Activated T-cell treated with anti-CD3 and anti-CD28 coated beads, Interleukin-2, amount 50 U/mL, for 4 hours (primary cell): ENCODE results near the gene CLDN19. TPM values are rescaled to one million over a fixed set of nuclear protein-coding genes. Genes with fewer than 3 reads are reported as not detected.
"Not testable (repeated sequence)": the region's sequence is repeated elsewhere in the genome, so short reads cannot be mapped to it uniquely, and the experiment has no call there.

Source experiments
- ATAC-seq, 2 donors: fragments of 200-7000 bp; cut with Tn5 transposase; one replicate each; pipeline ENCODE4 v1.10.0; 2021
- DNase-seq: peaks from one replicate; pipeline ENCODE4 v3.0.0-alpha.2; 2020
- H3K27me3 Mint-ChIP-seq: one replicate; pipeline ENCODE4 v1.8.0; 2021; ENCODE audit warnings: low read depth, mixed read lengths
- H3K36me3 Mint-ChIP-seq: one replicate; pipeline ENCODE4 v1.8.0; 2022; ENCODE audit warnings: mixed read lengths; ENCODE audit not compliant: insufficient read depth
- H3K4me1 Mint-ChIP-seq: one replicate; pipeline ENCODE4 v1.8.0; 2021; ENCODE audit warnings: low read depth, mixed read lengths
- H3K4me3 Mint-ChIP-seq: one replicate; pipeline ENCODE4 v1.8.0; 2021; ENCODE audit warnings: mild to moderate bottlenecking, moderate library complexity, mixed read lengths
- H3K9me3 Mint-ChIP-seq: one replicate; pipeline ENCODE4 v1.8.0; 2021; ENCODE audit warnings: mixed read lengths
- total RNA-seq, 3 donors: library from RNA; stranded (reverse); gene quantifications; one replicate each; pipeline ENCODE4 v1.2.1, GENCODE V29; 2021

Gene CLDN19
- total RNA-seq, 3 donors from 2014 or later, result not detected

DNA sequence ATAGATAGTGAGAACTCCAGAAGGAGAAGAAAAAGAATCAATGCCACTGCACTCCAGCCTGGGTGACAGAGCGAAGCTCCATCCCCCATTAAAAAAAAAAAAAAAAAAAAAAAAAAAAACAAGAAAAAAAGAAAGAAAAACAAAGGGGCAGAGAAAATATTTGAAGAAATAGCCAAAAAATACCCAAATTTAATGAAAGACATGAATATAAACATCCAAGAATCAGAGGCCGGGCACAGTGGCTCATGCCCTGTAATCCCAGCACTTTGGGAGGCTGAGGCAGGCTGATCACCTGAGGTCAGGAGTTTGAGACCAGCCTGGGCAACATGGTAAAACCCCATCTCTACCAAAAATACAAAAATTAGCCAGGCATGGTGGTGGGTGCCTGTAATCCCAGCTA lies 17.6 kb downstream of the CLDN19 start:
- DNase-seq, ATAC-seq, H3K9me3 Mint-ChIP-seq, H3K27me3 Mint-ChIP-seq, H3K4me3 Mint-ChIP-seq, H3K36me3 Mint-ChIP-seq, H3K4me1 Mint-ChIP-seq: not testable (repeated sequence)

DNA sequence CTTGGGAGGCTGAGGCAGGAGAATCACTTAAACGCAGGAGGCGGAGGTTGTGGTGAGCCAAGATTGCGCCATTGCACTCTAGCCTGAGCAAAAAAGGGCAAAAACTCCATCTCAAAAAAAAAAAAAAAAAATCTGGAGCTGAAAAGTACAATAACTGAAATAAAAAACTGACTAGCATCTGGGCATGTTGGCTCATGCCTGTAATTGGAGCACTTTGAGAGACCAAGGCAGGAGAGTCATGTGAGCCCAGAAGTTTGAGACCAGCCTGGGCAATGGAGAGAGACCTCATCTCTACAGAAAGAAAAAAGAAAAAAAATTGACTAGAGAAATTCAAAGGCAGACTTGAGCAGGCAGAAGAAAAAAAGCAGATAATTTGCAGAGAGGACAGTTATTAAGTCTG lies 18.1 kb downstream of the CLDN19 start:
- H3K36me3 Mint-ChIP-seq, result peaks cover 13% of the 10 kb centered on the region
- H3K4me3 Mint-ChIP-seq, result no peak overlapping the region
- H3K27me3 Mint-ChIP-seq, result no peaks in the 10 kb centered on the region
- no peaks in the 10 kb centered on the region for H3K4me1 Mint-ChIP-seq
- no peaks in the 10 kb centered on the region for H3K9me3 Mint-ChIP-seq
- DNase-seq, result no peak
- no peak for ATAC-seq

GRCh38 chr1:42720868-42721267 lies 19.2 kb downstream of the CLDN19 start:
- peaks cover 20% of the 10 kb centered on the region for H3K36me3 Mint-ChIP-seq
- H3K4me1 Mint-ChIP-seq, result no peaks in the 10 kb centered on the region
- H3K27me3 Mint-ChIP-seq, result no peaks in the 10 kb centered on the region
- no peaks in the 10 kb centered on the region for H3K9me3 Mint-ChIP-seq
- H3K4me3 Mint-ChIP-seq, result no peak overlapping the region
- ATAC-seq (no peak), DNase-seq (no peak)

DNA sequence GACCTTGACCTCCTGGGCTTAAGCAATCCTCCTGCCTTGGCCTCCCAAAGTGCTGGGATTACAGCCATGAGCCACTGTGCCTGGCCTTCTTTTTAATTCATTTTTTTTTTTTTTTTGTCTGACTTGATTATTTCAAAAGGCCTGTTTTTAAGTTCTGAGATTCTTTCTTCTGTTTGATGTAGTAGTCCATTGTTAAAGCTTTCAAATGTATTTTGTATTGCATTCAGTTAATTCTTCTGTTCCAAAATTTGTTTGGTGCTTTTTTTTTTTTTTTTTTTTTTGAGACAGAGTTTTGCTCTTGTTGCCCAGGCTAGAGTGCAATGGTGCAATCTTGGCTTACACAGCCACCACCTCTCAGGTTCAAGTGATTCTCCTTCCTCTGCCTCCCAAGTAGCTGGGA lies 25.6 kb downstream of the CLDN19 start:
- not testable (repeated sequence) for H3K4me1 Mint-ChIP-seq, H3K27me3 Mint-ChIP-seq, DNase-seq, ATAC-seq, H3K4me3 Mint-ChIP-seq
- peaks cover 18% of the 10 kb centered on the region for H3K9me3 Mint-ChIP-seq
- peaks cover 62% of the 10 kb centered on the region for H3K36me3 Mint-ChIP-seq

- Mint-ChIP-seq H3K9me3 (peaks cover 18% of the 10 kb centered on the region), H3K36me3 (peaks cover 62% of the 10 kb centered on the region), H3K27me3 (no peaks in the 10 kb centered on the region), H3K4me1 (peaks cover 10% of the 10 kb centered on the region), H3K4me3 (no peak overlapping the region)
- ATAC-seq (no peak), DNase-seq (no peak)
These were observed 26.7 kb downstream of the CLDN19 start for GRCh38 chr1:42713293-42713692.

GRCh38 chr1:42712808-42713207 lies 27.2 kb downstream of the CLDN19 start:
- peaks cover 66% of the 10 kb centered on the region for H3K36me3 Mint-ChIP-seq
- DNase-seq, ATAC-seq, H3K27me3 Mint-ChIP-seq, H3K4me3 Mint-ChIP-seq, H3K4me1 Mint-ChIP-seq: not testable (repeated sequence)
- peaks cover 18% of the 10 kb centered on the region for H3K9me3 Mint-ChIP-seq

DNA sequence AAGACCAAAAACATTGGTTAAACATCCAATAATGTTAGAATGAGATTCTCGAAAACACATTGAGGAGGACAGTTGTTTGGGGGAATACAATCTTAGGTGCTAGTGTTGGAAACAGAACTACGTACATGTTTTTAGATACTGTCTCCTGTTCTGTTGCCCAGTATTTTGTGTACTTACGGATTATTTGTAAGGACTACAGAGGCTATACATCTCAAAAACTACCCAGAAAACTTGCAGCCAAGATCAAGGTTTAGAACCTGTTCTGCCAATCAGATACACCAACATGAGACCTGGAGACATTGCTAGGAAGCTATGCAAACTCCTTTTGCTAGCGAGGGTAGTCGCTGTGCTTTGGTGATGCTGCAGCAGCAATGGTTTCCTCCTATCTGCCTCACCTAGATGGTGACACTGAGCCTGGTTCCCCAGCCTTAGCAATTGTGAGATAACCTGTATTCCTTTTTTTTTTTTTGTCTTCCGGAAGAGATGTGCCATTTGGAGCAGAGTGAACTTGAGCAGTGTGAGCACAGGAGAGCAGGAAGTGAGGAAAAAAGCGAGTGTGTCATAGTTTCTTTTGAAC lies 36.1 kb downstream of the CLDN19 start:
- Mint-ChIP-seq H3K36me3 (peaks cover 66% of the 10 kb centered on the region), H3K27me3 (no peaks in the 10 kb centered on the region), H3K4me1 (peaks cover 4% of the 10 kb centered on the region), H3K9me3 (no peaks in the 10 kb centered on the region), H3K4me3 (no peak overlapping the region)
- DNase-seq (no peak), ATAC-seq (no peak)

DNA sequence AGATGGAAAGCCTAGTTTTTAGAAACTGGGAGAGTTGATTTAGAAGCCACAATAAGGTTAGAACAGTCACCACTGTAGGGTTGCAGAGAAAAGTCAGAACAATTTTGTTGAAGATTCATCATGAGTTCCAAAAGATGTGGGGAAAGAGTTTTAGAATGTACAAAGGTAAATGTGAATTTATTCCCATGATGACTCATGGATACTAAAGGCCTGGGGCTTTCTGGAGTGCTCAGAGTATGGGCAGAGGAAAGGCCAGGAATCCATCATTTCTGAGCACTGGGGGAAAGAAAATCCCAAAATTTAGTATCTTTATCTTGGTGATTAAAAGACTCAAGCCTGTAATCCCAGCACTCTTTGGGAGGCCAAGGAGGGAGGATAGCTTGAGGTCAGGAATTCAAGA lies 40.0 kb downstream of the CLDN19 start:
- H3K4me3 Mint-ChIP-seq, result no peak overlapping the region
- ATAC-seq, result no peak
- peaks cover 73% of the 10 kb centered on the region for H3K36me3 Mint-ChIP-seq

GRCh38 chr1:42698081-42698813 lies 41.8 kb downstream of the CLDN19 start:
- ATAC-seq, result no peak
- no peak for DNase-seq
- H3K9me3 Mint-ChIP-seq, result no peaks in the 10 kb centered on the region
- no peak overlapping the region for H3K4me3 Mint-ChIP-seq
- H3K4me1 Mint-ChIP-seq, result peaks cover 28% of the 10 kb centered on the region
- no peaks in the 10 kb centered on the region for H3K27me3 Mint-ChIP-seq
- H3K36me3 Mint-ChIP-seq, result peaks cover 66% of the 10 kb centered on the region

More for the DNA sequence above, 40.0 kb downstream of the CLDN19 start:
- no peaks in the 10 kb centered on the region for H3K27me3 Mint-ChIP-seq
- peaks cover 13% of the 10 kb centered on the region for H3K4me1 Mint-ChIP-seq
- H3K9me3 Mint-ChIP-seq, result no peaks in the 10 kb centered on the region
- DNase-seq, result no peak

GRCh38 chr1:42692911-42693310 lies 47.1 kb downstream of the CLDN19 start:
- peaks cover 72% of the 10 kb centered on the region for H3K4me1 Mint-ChIP-seq
- no peaks in the 10 kb centered on the region for H3K9me3 Mint-ChIP-seq
- H3K36me3 Mint-ChIP-seq, result peaks cover 51% of the 10 kb centered on the region
- H3K27me3 Mint-ChIP-seq, result no peaks in the 10 kb centered on the region
- H3K4me3 Mint-ChIP-seq, result no peak overlapping the region
- DNase-seq, result no peak
- ATAC-seq, result no peak

- no peaks in the 10 kb centered on the region for H3K27me3 Mint-ChIP-seq
- peaks cover 77% of the 10 kb centered on the region for H3K4me1 Mint-ChIP-seq
- ATAC-seq (no peak), DNase-seq (no peak)
- H3K4me3 Mint-ChIP-seq, result peak overlapping the region; percentile 16
- H3K9me3 Mint-ChIP-seq, result no peaks in the 10 kb centered on the region
- H3K36me3 Mint-ChIP-seq, result peaks cover 52% of the 10 kb centered on the region
These were observed 47.6 kb downstream of the CLDN19 start for GRCh38 chr1:42692461-42692860.

DNA sequence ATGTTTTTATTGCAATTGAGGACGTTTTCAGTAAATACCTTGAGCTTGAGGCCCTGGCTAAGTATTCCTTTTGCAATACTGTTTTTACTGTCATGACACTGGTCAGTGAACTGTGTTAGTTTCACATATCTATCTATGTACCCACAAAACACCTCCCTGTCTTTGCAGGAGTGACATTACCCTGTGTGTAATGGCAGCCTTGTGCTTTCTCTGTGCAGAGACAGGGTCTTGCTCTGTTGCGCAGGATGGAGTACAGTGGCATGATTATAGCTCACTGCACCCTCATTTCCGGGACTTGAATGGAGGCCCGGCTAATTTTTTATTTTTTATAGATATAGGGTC lies 48.9 kb downstream of the CLDN19 start:
- H3K36me3 Mint-ChIP-seq, result peaks cover 48% of the 10 kb centered on the region
- no peak for DNase-seq
- H3K4me1 Mint-ChIP-seq, result peaks cover 89% of the 10 kb centered on the region
- H3K4me3 Mint-ChIP-seq, result peak overlapping the region; percentile 37
- no peaks in the 10 kb centered on the region for H3K27me3 Mint-ChIP-seq
- no peaks in the 10 kb centered on the region for H3K9me3 Mint-ChIP-seq
- ATAC-seq, result peak in 1 of 2 donors; percentile 15

GRCh38 chr1:42690477-42691156 lies 49.4 kb downstream of the CLDN19 start:
- H3K4me3 Mint-ChIP-seq, result peak overlapping the region; percentile 37
- no peak for DNase-seq
- ATAC-seq, result peak; percentile 75 to 88
- peaks cover 91% of the 10 kb centered on the region for H3K4me1 Mint-ChIP-seq
- peaks cover 46% of the 10 kb centered on the region for H3K36me3 Mint-ChIP-seq
- H3K27me3 Mint-ChIP-seq, result no peaks in the 10 kb centered on the region
- H3K9me3 Mint-ChIP-seq, result no peaks in the 10 kb centered on the region

DNA sequence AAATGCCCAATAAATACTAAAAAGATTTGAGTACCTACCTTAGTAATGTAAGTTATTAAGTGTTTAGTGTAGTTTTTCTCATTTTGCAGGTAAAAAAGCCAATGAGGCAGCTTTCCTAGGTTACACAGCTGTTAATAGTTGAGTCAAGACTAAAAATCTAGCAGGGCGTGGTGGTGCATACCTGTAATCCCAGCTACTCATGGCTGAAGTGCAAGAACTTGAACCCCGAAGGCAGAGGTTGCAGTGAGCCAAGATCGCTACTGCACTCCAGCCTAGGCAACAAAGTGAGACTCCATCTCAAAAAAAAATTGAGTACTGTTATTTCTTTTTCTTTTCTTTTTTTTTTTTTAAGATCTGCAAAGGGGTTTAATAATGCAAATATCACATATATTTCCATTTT lies 50.1 kb downstream of the CLDN19 start:
- ATAC-seq (no peak), DNase-seq (no peak)
- H3K9me3 Mint-ChIP-seq, result no peaks in the 10 kb centered on the region
- H3K27me3 Mint-ChIP-seq, result no peaks in the 10 kb centered on the region
- H3K4me3 Mint-ChIP-seq, result peak overlapping the region; percentile 50
- peaks cover 45% of the 10 kb centered on the region for H3K36me3 Mint-ChIP-seq
- H3K4me1 Mint-ChIP-seq, result peaks cover 92% of the 10 kb centered on the region

DNA sequence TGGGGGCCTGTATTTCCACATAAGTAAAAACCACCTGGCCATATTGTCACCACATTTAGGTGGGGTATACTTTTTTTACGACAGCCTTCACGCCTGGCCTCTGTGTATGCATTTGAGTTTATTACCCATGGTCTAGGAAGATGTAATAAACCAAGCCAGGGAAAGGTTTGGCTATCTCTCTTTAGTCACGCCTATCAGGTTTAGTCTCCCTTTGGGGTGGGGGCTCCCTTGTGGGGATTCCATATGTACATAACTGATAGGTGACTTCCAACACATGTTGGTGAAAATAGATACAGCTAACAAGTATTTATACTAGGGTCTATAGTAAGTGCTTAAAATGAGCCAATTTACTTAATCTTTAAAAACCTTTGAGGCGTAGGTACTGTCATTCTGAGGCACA lies 53.6 kb downstream of the CLDN19 start:
- DNase-seq, result no peak
- no peaks in the 10 kb centered on the region for H3K9me3 Mint-ChIP-seq
- peaks cover 45% of the 10 kb centered on the region for H3K36me3 Mint-ChIP-seq
- peak overlapping the region; percentile 93 for H3K4me3 Mint-ChIP-seq
- H3K27me3 Mint-ChIP-seq, result no peaks in the 10 kb centered on the region
- H3K4me1 Mint-ChIP-seq, result peaks cover 71% of the 10 kb centered on the region
- ATAC-seq, result no peak
